Measurements from ENCODE around the gene MGRN1.

DNA sequence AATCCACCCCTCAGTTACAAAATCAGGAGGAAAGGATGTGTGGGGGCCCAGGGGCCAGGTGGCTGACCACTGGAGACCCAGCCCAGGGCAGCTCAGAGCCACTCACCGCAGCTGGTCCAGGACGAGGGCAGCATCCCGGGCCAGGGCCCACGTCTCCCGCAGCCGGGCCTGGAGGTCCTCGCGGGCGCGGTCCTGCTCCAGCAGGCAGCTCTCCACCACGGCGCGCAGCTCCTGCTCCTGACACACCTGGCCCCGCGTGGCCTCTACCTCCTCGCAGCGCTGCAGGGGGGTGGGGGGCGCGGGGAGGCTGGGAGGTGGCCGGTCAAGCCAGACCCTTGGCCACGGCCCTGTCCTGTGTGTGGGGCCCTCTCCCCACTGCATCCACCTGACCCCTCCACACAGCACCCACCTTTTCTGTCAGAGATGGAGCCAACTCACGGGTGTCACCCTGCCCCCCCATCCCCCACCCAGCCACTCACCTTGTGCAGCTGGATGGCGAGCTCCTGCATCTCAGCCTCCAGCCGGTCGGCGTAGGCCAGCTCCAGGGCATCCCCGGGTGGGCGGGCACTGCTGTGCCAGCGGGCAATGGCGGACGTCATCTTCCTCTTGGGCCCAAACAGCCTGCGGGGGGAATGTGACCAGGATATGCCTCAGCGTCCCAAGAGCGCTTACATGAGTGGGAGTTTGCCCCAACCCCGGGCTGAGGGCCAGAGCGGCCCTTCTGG, 73.9 kb downstream of the MGRN1 start:
- TF ChIP-seq POLR2AphosphoS5 (IDR thresholded peaks at IDR 0.05; ENCODE audit: low read depth) (no peak; the same call in 1 of the 2 replicates), GABPA (IDR thresholded peaks at IDR 0.05; ENCODE audit: low read depth) (no peak)
- TF ChIP-seq, protein P1, sequence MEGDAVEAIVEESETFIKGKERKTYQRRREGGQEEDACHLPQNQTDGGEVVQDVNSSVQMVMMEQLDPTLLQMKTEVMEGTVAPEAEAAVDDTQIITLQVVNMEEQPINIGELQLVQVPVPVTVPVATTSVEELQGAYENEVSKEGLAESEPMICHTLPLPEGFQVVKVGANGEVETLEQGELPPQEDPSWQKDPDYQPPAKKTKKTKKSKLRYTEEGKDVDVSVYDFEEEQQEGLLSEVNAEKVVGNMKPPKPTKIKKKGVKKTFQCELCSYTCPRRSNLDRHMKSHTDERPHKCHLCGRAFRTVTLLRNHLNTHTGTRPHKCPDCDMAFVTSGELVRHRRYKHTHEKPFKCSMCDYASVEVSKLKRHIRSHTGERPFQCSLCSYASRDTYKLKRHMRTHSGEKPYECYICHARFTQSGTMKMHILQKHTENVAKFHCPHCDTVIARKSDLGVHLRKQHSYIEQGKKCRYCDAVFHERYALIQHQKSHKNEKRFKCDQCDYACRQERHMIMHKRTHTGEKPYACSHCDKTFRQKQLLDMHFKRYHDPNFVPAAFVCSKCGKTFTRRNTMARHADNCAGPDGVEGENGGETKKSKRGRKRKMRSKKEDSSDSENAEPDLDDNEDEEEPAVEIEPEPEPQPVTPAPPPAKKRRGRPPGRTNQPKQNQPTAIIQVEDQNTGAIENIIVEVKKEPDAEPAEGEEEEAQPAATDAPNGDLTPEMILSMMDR (IDR thresholded peaks at IDR 0.05; ENCODE audit: insufficient read depth, low read length), result no peak
- TF ChIP-seq, protein P2, sequence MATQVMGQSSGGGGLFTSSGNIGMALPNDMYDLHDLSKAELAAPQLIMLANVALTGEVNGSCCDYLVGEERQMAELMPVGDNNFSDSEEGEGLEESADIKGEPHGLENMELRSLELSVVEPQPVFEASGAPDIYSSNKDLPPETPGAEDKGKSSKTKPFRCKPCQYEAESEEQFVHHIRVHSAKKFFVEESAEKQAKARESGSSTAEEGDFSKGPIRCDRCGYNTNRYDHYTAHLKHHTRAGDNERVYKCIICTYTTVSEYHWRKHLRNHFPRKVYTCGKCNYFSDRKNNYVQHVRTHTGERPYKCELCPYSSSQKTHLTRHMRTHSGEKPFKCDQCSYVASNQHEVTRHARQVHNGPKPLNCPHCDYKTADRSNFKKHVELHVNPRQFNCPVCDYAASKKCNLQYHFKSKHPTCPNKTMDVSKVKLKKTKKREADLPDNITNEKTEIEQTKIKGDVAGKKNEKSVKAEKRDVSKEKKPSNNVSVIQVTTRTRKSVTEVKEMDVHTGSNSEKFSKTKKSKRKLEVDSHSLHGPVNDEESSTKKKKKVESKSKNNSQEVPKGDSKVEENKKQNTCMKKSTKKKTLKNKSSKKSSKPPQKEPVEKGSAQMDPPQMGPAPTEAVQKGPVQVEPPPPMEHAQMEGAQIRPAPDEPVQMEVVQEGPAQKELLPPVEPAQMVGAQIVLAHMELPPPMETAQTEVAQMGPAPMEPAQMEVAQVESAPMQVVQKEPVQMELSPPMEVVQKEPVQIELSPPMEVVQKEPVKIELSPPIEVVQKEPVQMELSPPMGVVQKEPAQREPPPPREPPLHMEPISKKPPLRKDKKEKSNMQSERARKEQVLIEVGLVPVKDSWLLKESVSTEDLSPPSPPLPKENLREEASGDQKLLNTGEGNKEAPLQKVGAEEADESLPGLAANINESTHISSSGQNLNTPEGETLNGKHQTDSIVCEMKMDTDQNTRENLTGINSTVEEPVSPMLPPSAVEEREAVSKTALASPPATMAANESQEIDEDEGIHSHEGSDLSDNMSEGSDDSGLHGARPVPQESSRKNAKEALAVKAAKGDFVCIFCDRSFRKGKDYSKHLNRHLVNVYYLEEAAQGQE (IDR thresholded peaks at IDR 0.05; ENCODE audit: insufficient replicate concordance, low read depth), result no peak
